Measurements from ENCODE around the gene INPP5F. TPM values are rescaled to one million over a fixed set of nuclear protein-coding genes. Genes with fewer than 3 reads are reported as not detected.
A peak's percentile ranks its signal among the peaks of the same experiment; 100 is the strongest.

INPP5F gene
- total and polyA plus RNA-seq, 9 of the 15 experiments (the other 6 are each of a cell fraction or from before 2014, with no cell fraction given): 1.6 to 7.3 (median 6.0) TPM

DNA sequence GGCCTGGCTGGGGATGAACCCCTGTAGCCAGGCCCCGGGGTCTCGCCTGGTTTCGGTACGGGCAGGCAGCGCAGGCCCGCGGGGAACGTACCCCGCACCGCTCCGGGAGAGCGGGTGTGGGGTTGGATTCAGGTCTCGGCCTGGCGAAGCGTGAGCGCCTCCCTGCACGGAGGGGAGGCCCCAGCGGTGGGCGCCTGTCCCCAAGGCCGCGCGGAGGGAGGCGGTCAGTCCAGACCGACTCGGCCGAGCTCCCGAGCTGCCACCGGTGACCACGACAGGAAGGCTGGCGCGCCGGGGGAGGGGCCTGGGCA is 378 bp upstream of the INPP5F start (continued):
- TF ChIP-seq, protein P1, sequence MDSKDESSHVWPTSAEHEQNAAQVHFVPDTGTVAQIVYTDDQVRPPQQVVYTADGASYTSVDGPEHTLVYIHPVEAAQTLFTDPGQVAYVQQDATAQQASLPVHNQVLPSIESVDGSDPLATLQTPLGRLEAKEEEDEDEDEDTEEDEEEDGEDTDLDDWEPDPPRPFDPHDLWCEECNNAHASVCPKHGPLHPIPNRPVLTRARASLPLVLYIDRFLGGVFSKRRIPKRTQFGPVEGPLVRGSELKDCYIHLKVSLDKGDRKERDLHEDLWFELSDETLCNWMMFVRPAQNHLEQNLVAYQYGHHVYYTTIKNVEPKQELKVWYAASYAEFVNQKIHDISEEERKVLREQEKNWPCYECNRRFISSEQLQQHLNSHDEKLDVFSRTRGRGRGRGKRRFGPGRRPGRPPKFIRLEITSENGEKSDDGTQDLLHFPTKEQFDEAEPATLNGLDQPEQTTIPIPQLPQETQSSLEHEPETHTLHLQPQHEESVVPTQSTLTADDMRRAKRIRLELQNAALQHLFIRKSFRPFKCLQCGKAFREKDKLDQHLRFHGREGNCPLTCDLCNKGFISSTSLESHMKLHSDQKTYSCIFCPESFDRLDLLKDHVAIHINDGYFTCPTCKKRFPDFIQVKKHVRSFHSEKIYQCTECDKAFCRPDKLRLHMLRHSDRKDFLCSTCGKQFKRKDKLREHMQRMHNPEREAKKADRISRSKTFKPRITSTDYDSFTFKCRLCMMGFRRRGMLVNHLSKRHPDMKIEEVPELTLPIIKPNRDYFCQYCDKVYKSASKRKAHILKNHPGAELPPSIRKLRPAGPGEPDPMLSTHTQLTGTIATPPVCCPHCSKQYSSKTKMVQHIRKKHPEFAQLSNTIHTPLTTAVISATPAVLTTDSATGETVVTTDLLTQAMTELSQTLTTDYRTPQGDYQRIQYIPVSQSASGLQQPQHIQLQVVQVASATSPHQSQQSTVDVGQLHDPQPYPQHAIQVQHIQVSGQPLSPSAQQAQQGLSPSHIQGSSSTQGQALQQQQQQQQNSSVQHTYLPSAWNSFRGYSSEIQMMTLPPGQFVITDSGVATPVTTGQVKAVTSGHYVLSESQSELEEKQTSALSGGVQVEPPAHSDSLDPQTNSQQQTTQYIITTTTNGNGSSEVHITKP (IDR thresholded peaks at IDR 0.05; ENCODE audit: partially characterized antibody): no peak
- TF ChIP-seq ZNF23 (CRISPR knock-in tag; IDR thresholded peaks at IDR 0.05) (no peak), TOE1 (IDR thresholded peaks at IDR 0.05; ENCODE audit: borderline replicate concordance) (0 out of 2 replicates have a peak, but pooled peaks have one; percentile 48), TOE1 (CRISPR knock-in tag; IDR thresholded peaks at IDR 0.05; ENCODE audit: borderline replicate concordance, low read depth) (no peak), PCBP2 (IDR thresholded peaks at IDR 0.05; ENCODE audit: low read depth, low read length, poor library complexity, severe bottlenecking) (no peak), NRF1 (conservative IDR thresholded peaks at IDR 0.05 in 1 of 2, IDR thresholded peaks at IDR 0.05 in 1 of 2) (peak; percentile 57 to 68), FOXK2 (conservative IDR thresholded peaks at IDR 0.05 in 1 of 2, IDR thresholded peaks at IDR 0.05 in 1 of 2; ENCODE audit: low read depth in 2 of 2) (0 out of 4 replicates have a peak, but pooled peaks of 1 of the 2 experiments have one; percentile 10), SIN3B (IDR thresholded peaks at IDR 0.05; ENCODE audit: low read depth) (no peak), WHSC1 (IDR thresholded peaks at IDR 0.05; ENCODE audit: low read length) (no peak), MBD2 (IDR thresholded peaks at IDR 0.05; ENCODE audit: borderline replicate concordance, low read depth) (peak; percentile 21; the same call in 1 of the 2 replicates), SETDB1 (IDR thresholded peaks at IDR 0.05; ENCODE audit: low read length) (no peak), MYC (IDR thresholded peaks at IDR 0.05; ENCODE audit: low read depth, low read length) (peak; percentile 3; the same call in 1 of the 2 replicates), MYC (CRISPR knock-in tag; IDR thresholded peaks at IDR 0.05; ENCODE audit: borderline replicate concordance, low read depth) (peak; percentile 63; the same call in 1 of the 2 replicates), KDM5B (IDR thresholded peaks at IDR 0.05; ENCODE audit: insufficient replicate concordance, low read depth, low read length) (peak; percentile 36), ZC3H4 (CRISPR knock-in tag; IDR thresholded peaks at IDR 0.05; ENCODE audit: borderline replicate concordance) (no peak), ASH1L (IDR thresholded peaks at IDR 0.05; ENCODE audit: borderline replicate concordance, low read depth, partially characterized antibody) (no peak), ZNF174 (CRISPR knock-in tag; IDR thresholded peaks at IDR 0.05) (no peak), ELF1 (tag; IDR thresholded peaks at IDR 0.05) (0 out of 2 replicates have a peak, but pooled peaks have one; percentile 42), NFRKB (IDR thresholded peaks at IDR 0.05; ENCODE audit: low read depth) (peak; percentile 74; the same call in 1 of the 2 replicates)
- TF ChIP-seq, protein P2, sequence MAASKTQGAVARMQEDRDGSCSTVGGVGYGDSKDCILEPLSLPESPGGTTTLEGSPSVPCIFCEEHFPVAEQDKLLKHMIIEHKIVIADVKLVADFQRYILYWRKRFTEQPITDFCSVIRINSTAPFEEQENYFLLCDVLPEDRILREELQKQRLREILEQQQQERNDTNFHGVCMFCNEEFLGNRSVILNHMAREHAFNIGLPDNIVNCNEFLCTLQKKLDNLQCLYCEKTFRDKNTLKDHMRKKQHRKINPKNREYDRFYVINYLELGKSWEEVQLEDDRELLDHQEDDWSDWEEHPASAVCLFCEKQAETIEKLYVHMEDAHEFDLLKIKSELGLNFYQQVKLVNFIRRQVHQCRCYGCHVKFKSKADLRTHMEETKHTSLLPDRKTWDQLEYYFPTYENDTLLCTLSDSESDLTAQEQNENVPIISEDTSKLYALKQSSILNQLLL (CRISPR knock-in tag; IDR thresholded peaks at IDR 0.05; ENCODE audit: borderline replicate concordance): no peak
- TF ChIP-seq, protein P3, sequence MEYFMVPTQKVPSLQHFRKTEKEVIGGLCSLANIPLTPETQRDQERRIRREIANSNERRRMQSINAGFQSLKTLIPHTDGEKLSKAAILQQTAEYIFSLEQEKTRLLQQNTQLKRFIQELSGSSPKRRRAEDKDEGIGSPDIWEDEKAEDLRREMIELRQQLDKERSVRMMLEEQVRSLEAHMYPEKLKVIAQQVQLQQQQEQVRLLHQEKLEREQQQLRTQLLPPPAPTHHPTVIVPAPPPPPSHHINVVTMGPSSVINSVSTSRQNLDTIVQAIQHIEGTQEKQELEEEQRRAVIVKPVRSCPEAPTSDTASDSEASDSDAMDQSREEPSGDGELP (CRISPR knock-in tag; IDR thresholded peaks at IDR 0.05; ENCODE audit: borderline replicate concordance): peak; percentile 23; the same call in 1 of the 2 replicates
- TF ChIP-seq, protein P4, sequence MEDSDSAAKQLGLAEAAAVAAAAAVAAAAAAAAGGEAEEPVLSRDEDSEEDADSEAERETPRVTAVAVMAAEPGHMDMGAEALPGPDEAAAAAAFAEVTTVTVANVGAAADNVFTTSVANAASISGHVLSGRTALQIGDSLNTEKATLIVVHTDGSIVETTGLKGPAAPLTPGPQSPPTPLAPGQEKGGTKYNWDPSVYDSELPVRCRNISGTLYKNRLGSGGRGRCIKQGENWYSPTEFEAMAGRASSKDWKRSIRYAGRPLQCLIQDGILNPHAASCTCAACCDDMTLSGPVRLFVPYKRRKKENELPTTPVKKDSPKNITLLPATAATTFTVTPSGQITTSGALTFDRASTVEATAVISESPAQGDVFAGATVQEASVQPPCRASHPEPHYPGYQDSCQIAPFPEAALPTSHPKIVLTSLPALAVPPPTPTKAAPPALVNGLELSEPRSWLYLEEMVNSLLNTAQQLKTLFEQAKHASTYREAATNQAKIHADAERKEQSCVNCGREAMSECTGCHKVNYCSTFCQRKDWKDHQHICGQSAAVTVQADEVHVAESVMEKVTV (CRISPR knock-in tag; IDR thresholded peaks at IDR 0.05): 0 out of 2 replicates have a peak, but pooled peaks have one; percentile 3

Measured in K562 (cell line).